Right atrium auricular region (tissue), 2 donors: ENCODE results near the gene TBR1. TPM values are rescaled to one million over a fixed set of nuclear protein-coding genes. Genes with fewer than 3 reads are reported as not detected.

Experiments
- DNase-seq: peaks from one replicate; pipeline ENCODE4 v3.0.0-alpha.2; 2019; ENCODE audit warnings: low spot score
- H3K27ac ChIP-seq, 2 donors: fragments of 200-600 bp; sonication (generic); 1 replicate in 1 of 2; 2 replicates in 1 of 2; pipeline ENCODE4 v1.5.1; 2016 to 2019
- H3K27me3 ChIP-seq, 2 donors: fragments of 200-600 bp; sonication (generic); one replicate each; pipeline versions ENCODE4 v1.5.1 to v1.6.0; 2017 to 2019
- H3K36me3 ChIP-seq: fragments of 200-600 bp; sonication (generic); one replicate; pipeline ENCODE4 v1.5.1; 2016
- H3K4me1 ChIP-seq, 2 donors: fragments of 200-600 bp; sonication (generic); one replicate each; pipeline versions ENCODE4 v1.5.1 to v1.6.0; 2017 to 2019
- H3K4me3 ChIP-seq, 2 donors: fragments of 200-600 bp; sonication (generic); 1 replicate in 1 of 2; 2 replicates in 1 of 2; pipeline ENCODE4 v1.5.1; 2017 to 2019; ENCODE audit warnings: mild to moderate bottlenecking in 1 of 2, moderate library complexity in 1 of 2
- H3K9me3 ChIP-seq, 2 donors: fragments of 200-600 bp; sonication (generic); one replicate each; pipeline ENCODE4 v1.5.1; 2019
- CTCF ChIP-seq, 2 donors: fragments of 200-600 bp; sonication (generic); IDR thresholded peaks; one replicate each; pipeline ENCODE4 v1.5.1; 2019; ENCODE audit warnings: antibody characterized with exemption in 2 of 2
- total RNA-seq, 2 donors: library from RNA; depleted of rRNA; stranded (reverse); fragments of >200 nt; gene quantifications; one replicate each; pipeline ENCODE4 v1.1.0, GENCODE V29; 2016

The TBR1 gene
- total RNA-seq, 2 donors from 2014 or later = not detected

GRCh38 chr2:161448431-161448830, 32.3 kb downstream of the TBR1 start:
- H3K27me3 ChIP-seq = no peaks in the 10 kb centered on the region
- no peaks in the 10 kb centered on the region for H3K9me3 ChIP-seq
- no peak overlapping the region for H3K4me3 ChIP-seq
- H3K27ac ChIP-seq = no peak overlapping the region
- no peak for DNase-seq
- no peaks in the 10 kb centered on the region for H3K36me3 ChIP-seq
- no peaks in the 10 kb centered on the region for H3K4me1 ChIP-seq
- no peak for TF ChIP-seq CTCF (IDR thresholded peaks at IDR 0.05)

GRCh38 chr2:161471631-161472030, 55.5 kb downstream of the TBR1 start:
- Histone ChIP-seq H3K4me1 (no peaks in the 10 kb centered on the region), H3K4me3 (no peak overlapping the region), H3K9me3 (peaks cover 0 to 8% of the 10 kb centered on the region in 2 donors), H3K27ac (no peak overlapping the region), H3K36me3 (no peaks in the 10 kb centered on the region), H3K27me3 (no peaks in the 10 kb centered on the region)
- no peak for DNase-seq
- no peak for TF ChIP-seq CTCF (IDR thresholded peaks at IDR 0.05)

- Histone ChIP-seq H3K27ac (no peak overlapping the region), H3K4me3 (no peak overlapping the region), H3K4me1 (no peaks in the 10 kb centered on the region), H3K36me3 (no peaks in the 10 kb centered on the region), H3K27me3 (no peaks in the 10 kb centered on the region), H3K9me3 (peaks cover 0 to 8% of the 10 kb centered on the region in 2 donors)
- DNase-seq = no peak
- TF ChIP-seq CTCF (IDR thresholded peaks at IDR 0.05) = no peak
Observed at GRCh38 chr2:161474920-161475319, 58.8 kb downstream of the TBR1 start.

Other genes with a start within 250 kb of the TBR1 start
- gene PSMD14, start 107.9 kb upstream of the TBR1 start, total RNA-seq = 10 to 100 TPM; 25.3 to 33.3 TPM
- not detected for gene SLC4A10, start 208.1 kb downstream of the TBR1 start, total RNA-seq